GM13976 (cell line): ENCODE data around the gene TGFB2.

Source experiments
- DNase-seq: peaks from one replicate; pipeline ENCODE4 v3.0.0; 2012; ENCODE audit warnings: low spot score
- in situ Hi-C: fragments of 300-500 bp; cut with MboI; formaldehyde crosslinking; loops from one replicate; pipeline ENCODE4 v1.12.0; 2022; ENCODE audit warnings: low sequenced_read_pairs, mixed read lengths, inconsistent platforms; ENCODE audit not compliant: unreplicated experiment
- TF ChIP-seq, protein P1 (sequence below): IDR thresholded peaks from 2 replicates; pipeline ENCODE4 v1.5.1; 2012; ENCODE audit warnings: borderline replicate concordance, mild to moderate bottlenecking; ENCODE audit not compliant: insufficient read depth; ENCODE audit errors: extremely low read depth, missing control alignments, control extremely low read depth

The TGFB2 gene

DNA sequence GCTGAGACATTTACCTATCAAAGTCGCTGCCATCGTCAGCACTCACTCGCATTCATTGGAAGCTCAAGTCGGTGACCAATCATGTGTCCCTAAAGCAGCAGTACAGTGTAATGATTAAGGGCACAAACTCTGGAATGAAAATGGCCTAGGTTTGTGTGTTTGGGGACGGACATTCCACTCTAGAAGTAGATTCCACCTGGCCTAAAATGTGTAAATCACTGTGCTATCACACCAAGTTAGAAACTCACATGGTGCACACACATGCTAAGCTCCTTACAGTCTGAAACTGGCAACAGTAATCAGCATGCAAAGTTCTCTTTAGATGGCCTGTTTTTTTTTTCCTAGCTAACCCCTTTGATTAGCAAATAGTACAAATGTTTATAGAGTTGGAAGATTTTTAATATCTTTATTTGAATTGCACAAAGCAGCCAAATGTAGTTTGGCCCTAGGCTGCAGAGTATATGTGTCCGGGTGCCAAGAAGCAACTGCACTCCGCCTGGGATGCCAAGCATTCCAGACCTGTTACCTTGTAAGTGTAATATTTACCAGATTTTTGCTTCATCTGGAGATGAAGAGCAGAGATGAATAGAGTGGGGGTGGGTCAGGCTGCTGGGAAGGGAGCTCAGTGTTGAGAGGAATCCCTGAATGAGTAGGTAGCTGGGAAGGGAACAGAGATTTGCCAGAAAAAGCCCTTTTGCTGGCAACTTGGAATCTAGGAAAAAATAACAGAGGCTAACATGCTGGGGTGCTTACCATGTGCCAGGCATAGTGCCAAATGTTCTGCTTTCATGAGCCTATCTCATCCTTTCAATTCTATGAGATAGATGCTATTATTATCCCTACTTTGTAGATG, 35.2 kb downstream of the TGFB2 start:
- in situ Hi-C loops, result no loop called here
- DNase-seq, result no peak
- TF ChIP-seq, protein P1, sequence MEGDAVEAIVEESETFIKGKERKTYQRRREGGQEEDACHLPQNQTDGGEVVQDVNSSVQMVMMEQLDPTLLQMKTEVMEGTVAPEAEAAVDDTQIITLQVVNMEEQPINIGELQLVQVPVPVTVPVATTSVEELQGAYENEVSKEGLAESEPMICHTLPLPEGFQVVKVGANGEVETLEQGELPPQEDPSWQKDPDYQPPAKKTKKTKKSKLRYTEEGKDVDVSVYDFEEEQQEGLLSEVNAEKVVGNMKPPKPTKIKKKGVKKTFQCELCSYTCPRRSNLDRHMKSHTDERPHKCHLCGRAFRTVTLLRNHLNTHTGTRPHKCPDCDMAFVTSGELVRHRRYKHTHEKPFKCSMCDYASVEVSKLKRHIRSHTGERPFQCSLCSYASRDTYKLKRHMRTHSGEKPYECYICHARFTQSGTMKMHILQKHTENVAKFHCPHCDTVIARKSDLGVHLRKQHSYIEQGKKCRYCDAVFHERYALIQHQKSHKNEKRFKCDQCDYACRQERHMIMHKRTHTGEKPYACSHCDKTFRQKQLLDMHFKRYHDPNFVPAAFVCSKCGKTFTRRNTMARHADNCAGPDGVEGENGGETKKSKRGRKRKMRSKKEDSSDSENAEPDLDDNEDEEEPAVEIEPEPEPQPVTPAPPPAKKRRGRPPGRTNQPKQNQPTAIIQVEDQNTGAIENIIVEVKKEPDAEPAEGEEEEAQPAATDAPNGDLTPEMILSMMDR, result no peak

DNA sequence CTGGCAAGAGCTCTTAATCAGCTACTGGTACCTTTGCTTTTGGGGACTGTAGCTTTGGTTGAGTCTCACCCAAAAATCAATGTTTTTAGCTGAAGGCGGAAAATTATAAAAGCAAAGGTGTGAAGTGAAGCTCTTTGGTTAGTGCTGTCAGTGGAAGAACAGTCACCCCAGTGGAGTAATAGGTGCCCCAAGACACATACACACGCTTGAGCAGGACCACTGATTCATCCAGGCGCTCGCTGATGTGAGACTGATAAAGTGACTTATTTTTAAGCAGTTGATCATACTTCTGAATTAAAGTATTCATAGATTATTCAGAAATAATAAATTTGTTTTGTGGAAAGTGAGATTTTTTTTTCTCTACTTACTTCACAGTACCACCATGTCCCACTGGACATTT, 37.1 kb downstream of the TGFB2 start:
- in situ Hi-C loops, result no loop called here
- DNase-seq, result no peak
- TF ChIP-seq, protein P1, result no peak

DNA sequence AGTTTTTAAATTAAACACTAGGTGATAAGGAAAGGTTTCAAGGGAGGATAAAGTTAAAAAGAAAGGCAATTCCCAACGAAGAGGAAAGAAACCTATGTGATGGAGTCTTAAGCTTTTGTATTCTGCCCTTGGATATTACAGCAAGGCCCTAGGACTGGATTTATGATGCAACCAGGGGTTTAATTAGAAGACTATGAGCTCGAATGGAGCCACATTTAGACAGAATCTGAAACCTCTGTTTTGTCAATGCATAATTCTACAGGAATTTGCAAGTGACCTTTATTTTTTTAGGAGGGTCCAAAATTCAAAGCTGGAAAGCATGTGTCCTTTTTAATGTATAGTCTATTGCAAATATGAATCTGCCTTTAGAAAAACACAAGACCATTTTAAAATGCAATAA, 37.9 kb downstream of the TGFB2 start:
- no peak for DNase-seq
- TF ChIP-seq, protein P1, result no peak
- in situ Hi-C loops, result no loop called here

DNA sequence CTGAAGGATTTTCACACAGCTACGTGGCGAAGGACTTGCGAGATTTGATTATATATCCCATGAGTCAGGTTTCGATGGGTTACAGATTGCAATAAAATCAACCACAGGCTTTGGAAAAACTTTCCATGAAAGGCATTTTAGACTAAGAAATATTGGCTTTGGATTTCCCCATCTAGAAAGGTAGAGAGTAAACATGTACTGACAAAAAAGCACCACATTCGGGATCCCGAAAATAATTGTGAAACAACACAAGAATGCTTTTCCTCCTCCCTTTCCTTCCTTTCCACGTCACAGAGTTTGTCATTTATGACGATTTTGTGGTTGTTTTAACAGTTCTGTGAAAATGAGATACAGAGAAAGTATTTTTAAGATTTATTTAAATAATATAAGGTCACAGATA, 38.5 kb downstream of the TGFB2 start:
- no peak for DNase-seq
- in situ Hi-C loops, result no loop called here
- TF ChIP-seq, protein P1, result no peak

DNA sequence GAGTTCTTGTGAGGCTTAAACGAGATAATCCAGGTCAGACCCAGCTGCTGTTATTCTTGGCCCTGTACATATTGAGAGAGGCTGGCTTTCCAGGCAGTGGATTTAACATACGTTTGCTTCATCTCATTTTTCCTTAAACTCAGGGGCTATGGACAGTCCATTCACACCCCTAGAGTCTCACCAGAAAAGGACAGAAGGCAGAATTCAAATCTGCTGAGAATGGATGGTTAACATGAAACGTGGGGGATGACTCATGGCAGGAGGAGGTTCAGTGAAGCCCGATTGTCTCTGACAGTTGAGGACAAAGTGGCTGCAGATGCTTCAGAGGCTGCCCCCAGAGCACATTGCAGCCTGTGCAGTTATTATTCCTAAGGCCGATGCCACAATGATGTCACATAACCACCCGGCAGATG, 39.5 kb downstream of the TGFB2 start:
- no peak for DNase-seq
- TF ChIP-seq, protein P1, result no peak
- in situ Hi-C loops, result no loop called here

DNA sequence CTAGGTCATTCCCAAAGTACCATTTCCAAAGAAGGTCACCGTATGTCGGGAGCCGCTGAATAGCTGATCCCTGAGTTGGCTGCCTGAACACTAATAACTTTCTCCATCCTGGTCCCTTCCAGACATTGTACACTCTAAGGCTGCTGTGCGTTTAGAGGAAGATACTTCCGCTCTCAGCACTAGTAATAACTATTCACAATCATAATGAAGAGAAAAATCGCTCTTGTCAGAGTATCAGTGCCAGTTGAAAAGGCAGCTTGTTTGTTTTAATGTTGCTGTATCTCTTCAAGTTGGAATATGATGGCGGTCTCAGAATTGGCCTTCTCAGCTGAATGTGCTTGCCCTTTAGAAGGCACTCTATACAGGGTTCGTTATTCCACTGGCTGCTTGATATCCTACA, 43.5 kb downstream of the TGFB2 start:
- TF ChIP-seq, protein P1, result no peak
- in situ Hi-C loops, result no loop called here
- DNase-seq, result no peak
